Measurements from ENCODE around the gene CPLX3.

Gene CPLX3

DNA sequence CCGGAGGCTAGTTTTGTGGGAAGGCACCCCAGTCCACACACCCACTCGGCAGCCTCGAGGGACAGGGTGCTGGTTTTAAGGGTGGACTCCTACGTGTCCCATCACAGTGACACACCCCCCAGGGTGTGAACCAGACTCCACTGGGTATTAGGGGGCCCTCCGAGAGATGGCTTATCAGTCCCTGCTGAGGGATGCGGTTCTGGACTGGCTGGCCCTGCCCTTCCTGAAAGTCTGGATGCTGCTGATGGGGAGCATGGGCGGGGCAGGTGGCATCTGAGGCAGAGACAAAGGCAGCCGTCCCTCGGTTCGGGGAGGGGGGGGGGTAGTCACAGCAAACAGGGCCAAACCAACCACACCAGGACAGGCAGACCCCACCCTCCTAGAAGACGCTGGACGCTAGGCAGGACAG, 17.5 kb downstream of the CPLX3 start:
- Histone ChIP-seq H3K4me1 (ENCODE audit: insufficient read depth, low read length, severe bottlenecking) (peaks cover 51% of the 10 kb centered on the region), H3K9me3 (ENCODE audit: low read length) (no peaks in the 10 kb centered on the region), H2AFZ (ENCODE audit: low read length) (no peak overlapping the region), H4K20me1 (ENCODE audit: insufficient read depth, low read length) (no peaks in the 10 kb centered on the region), H3K4me2 (ENCODE audit: low read length) (peak overlapping the region; percentile 73), H3K79me2 (ENCODE audit: insufficient read depth, low read length) (no peaks in the 10 kb centered on the region), H3K9me2 (ENCODE audit: low read depth, low read length) (no peaks in the 10 kb centered on the region), H3K9ac (ENCODE audit: low read length) (peak overlapping the region; percentile 65), H3K36me3 (ENCODE audit: insufficient read depth, low read length) (peaks cover 33% of the 10 kb centered on the region; the same call in 1 of the 2 replicates), H3K4me3 (ENCODE audit: low read depth, low read length, poor library complexity, severe bottlenecking) (peak overlapping the region; percentile 78), H3F3A (ENCODE audit: insufficient read depth, low read length) (no peaks in the 10 kb centered on the region), H3K27ac (ENCODE audit: low read depth, low read length, poor library complexity, severe bottlenecking) (peak overlapping the region; percentile 67), H3K27me3 (ENCODE audit: insufficient read depth, low read length) (no peaks in the 10 kb centered on the region)
- TF ChIP-seq EZH2 (IDR thresholded peaks at IDR 0.05; ENCODE audit: borderline replicate concordance, low read length) (no peak), CTCF (IDR thresholded peaks at IDR 0.05; ENCODE audit: low read length) (no peak)

DNA sequence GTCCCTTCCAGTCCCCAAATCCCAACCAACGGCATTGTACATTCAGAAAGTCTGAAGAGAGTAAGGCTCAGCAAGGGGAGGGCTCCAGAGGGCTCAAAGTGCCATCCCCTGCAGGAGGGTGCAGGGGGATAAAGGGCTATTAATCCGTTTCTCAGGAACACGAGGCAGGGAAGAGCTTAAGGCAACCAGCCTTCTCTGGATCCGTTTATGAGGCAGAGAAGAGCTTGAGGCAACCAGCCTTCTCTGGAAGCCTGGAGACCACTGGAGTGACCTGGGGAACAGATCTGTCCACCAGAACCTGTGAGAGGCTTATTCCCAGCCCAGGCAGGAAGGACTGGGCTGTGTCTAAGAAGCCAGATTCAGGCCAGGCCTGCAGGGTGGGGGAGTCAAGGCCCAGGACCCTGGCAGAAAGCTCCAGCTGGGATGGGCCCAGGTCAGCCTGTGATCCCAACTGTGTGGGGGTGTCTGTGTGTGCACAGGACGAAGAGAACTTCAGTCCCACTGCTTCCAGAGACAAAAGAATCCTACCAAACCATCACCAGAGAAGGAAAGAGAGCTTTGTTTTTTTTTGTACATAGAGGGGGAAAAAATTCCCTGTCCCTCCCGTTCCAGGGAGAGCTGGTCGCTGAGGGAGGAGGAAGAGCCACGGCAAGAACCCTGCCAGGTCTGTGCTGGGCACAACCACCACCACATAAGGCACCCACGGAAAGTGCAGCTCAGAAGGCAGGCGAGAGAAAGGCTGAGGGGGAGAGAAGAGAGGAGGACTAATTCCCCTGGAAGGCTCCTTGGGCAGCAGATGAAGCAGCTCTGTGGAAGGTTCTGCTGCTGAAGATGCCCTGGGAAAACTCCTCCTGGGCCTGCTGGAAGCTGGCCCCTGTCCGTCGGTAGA, 18.1 kb downstream of the CPLX3 start:
- Histone ChIP-seq H3K9ac (ENCODE audit: low read length) (peak overlapping the region; percentile 5; the same call in 1 of the 2 replicates), H3K79me2 (ENCODE audit: insufficient read depth, low read length) (no peaks in the 10 kb centered on the region), H4K20me1 (ENCODE audit: insufficient read depth, low read length) (no peaks in the 10 kb centered on the region), H3F3A (ENCODE audit: insufficient read depth, low read length) (no peaks in the 10 kb centered on the region), H3K27me3 (ENCODE audit: insufficient read depth, low read length) (no peaks in the 10 kb centered on the region), H3K4me3 (ENCODE audit: low read depth, low read length, poor library complexity, severe bottlenecking) (no peak overlapping the region), H3K9me3 (ENCODE audit: low read length) (no peaks in the 10 kb centered on the region), H3K9me2 (ENCODE audit: low read depth, low read length) (no peaks in the 10 kb centered on the region), H3K36me3 (ENCODE audit: insufficient read depth, low read length) (peaks cover 33% of the 10 kb centered on the region), H3K27ac (ENCODE audit: low read depth, low read length, poor library complexity, severe bottlenecking) (peak overlapping the region; percentile 67), H3K4me1 (ENCODE audit: insufficient read depth, low read length, severe bottlenecking) (peaks cover 51% of the 10 kb centered on the region), H2AFZ (ENCODE audit: low read length) (no peak overlapping the region), H3K4me2 (ENCODE audit: low read length) (no peak overlapping the region; the same call in 1 of the 2 replicates)
- TF ChIP-seq EZH2 (IDR thresholded peaks at IDR 0.05; ENCODE audit: borderline replicate concordance, low read length) (no peak), CTCF (IDR thresholded peaks at IDR 0.05; ENCODE audit: low read length) (peak; percentile 37; the same call in 1 of the 2 replicates)

- no peaks in the 10 kb centered on the region for H4K20me1 ChIP-seq (ENCODE audit: insufficient read depth, low read length)
- H3K36me3 ChIP-seq (ENCODE audit: insufficient read depth, low read length), result peaks cover 38% of the 10 kb centered on the region
- no peaks in the 10 kb centered on the region for H3K9me2 ChIP-seq (ENCODE audit: low read depth, low read length)
- peaks cover 47% of the 10 kb centered on the region for H3K4me1 ChIP-seq (ENCODE audit: insufficient read depth, low read length, severe bottlenecking)
- no peaks in the 10 kb centered on the region for H3K79me2 ChIP-seq (ENCODE audit: insufficient read depth, low read length)
- no peaks in the 10 kb centered on the region for H3F3A ChIP-seq (ENCODE audit: insufficient read depth, low read length)
- H3K27ac ChIP-seq (ENCODE audit: low read depth, low read length, poor library complexity, severe bottlenecking), result peak overlapping the region; percentile 67
- H3K4me3 ChIP-seq (ENCODE audit: low read depth, low read length, poor library complexity, severe bottlenecking), result no peak overlapping the region
- no peaks in the 10 kb centered on the region for H3K9me3 ChIP-seq (ENCODE audit: low read length)
- H3K4me2 ChIP-seq (ENCODE audit: low read length), result no peak overlapping the region
- H3K9ac ChIP-seq (ENCODE audit: low read length), result no peak overlapping the region; the same call in 1 of the 2 replicates
- no peak overlapping the region for H2AFZ ChIP-seq (ENCODE audit: low read length)
- TF ChIP-seq EZH2 (IDR thresholded peaks at IDR 0.05; ENCODE audit: borderline replicate concordance, low read length), result no peak
- TF ChIP-seq CTCF (IDR thresholded peaks at IDR 0.05; ENCODE audit: low read length), result no peak
- H3K27me3 ChIP-seq (ENCODE audit: insufficient read depth, low read length), result no peaks in the 10 kb centered on the region
Observed at GRCh38 chr15:74845208-74845568, 18.8 kb downstream of the CPLX3 start.

Data from OCI-LY1 (cell line).